Lower lobe of right lung (tissue), 2 donors: ENCODE measurements around the gene DOK4. TPM values are rescaled to one million over a fixed set of nuclear protein-coding genes. Genes with fewer than 3 reads are reported as not detected.

Experiments
- ATAC-seq, 2 donors: fragments of 200-7000 bp; cut with Tn5 transposase; one replicate each; pipeline ENCODE4 v1.9.1; 2020 to 2022; ENCODE audit warnings: mild to moderate bottlenecking in 2 of 2, moderate library complexity in 2 of 2
- DNase-seq: peaks from one replicate; pipeline ENCODE4 v3.0.0-alpha.2; 2020
- H3K27ac ChIP-seq: fragments of 200-600 bp; one replicate; pipeline ENCODE4 v1.8.0; 2022
- H3K27me3 ChIP-seq: fragments of 200-600 bp; one replicate; pipeline ENCODE4 v1.8.0; 2022; ENCODE audit warnings: low read depth
- H3K36me3 ChIP-seq: fragments of 200-600 bp; one replicate; pipeline ENCODE4 v1.8.0; 2022; ENCODE audit warnings: mild to moderate bottlenecking
- H3K4me1 ChIP-seq: fragments of 200-600 bp; one replicate; pipeline ENCODE4 v1.8.0; 2022
- H3K4me3 ChIP-seq: fragments of 200-600 bp; one replicate; pipeline ENCODE4 v1.8.0; 2022; ENCODE audit warnings: mild to moderate bottlenecking
- H3K9me3 ChIP-seq: fragments of 200-600 bp; one replicate; pipeline ENCODE4 v1.8.0; 2022
- CTCF ChIP-seq: fragments of 200-600 bp; IDR thresholded peaks from one replicate; pipeline ENCODE4 v1.8.0; 2022; ENCODE audit warnings: antibody characterized with exemption, mild to moderate bottlenecking
- intact Hi-C: fragments of 100-400 bp; cut with DNase I; formaldehyde crosslinking; loops from one replicate; pipeline ENCODE4 v1.11.0; 2022
- total RNA-seq: library from RNA; stranded (reverse); fragmentation: NEBNext Ultra II Directional; extraction: Animal tissue kit (Norgen Biotek cat#: 25700); gene quantifications from one replicate; pipeline ENCODE4 v1.2.1, GENCODE V29; 2021
- donor health status: DM: no; HTN: yes; CAD: no; lungs with severe emphysema.

DOK4 gene
- total RNA-seq, 1 donor from 2014 or later, result 57.3 TPM

DNA sequence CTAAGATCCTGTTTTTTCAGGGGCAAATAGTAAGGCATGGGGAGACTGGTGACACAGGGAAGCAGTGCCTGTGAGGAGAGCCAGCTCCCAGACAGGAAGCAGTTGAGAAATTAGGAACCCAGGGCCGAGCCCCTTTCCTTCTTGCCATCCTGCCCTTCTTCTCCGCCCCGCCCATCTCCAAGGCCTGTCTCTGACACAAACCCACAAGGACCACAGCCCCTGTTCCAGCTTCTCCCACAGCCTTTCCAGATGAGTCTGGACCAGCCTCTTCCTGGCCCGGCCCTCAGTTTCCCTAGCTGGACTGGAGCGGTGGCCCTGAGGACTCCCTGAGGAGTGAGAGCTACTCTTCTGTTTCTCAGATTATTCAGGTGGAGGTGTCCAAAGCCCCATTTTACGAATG lies 40.2 kb upstream of the DOK4 start:
- TF ChIP-seq CTCF, result no peak
- no peak for DNase-seq
- Histone ChIP-seq H3K4me1 (peaks cover 22% of the 10 kb centered on the region), H3K4me3 (no peak overlapping the region), H3K27ac (no peak overlapping the region), H3K9me3 (no peaks in the 10 kb centered on the region), H3K36me3 (no peaks in the 10 kb centered on the region), H3K27me3 (no peaks in the 10 kb centered on the region)
- ATAC-seq, result no peak
- intact Hi-C loops, result no loop called here

GRCh38 chr16:57525761-57526160 lies 39.5 kb upstream of the DOK4 start:
- no peak for TF ChIP-seq CTCF
- DNase-seq, result no peak
- peak in 1 of 2 donors; percentile 48 for ATAC-seq
- no peaks in the 10 kb centered on the region for H3K9me3 ChIP-seq
- H3K4me3 ChIP-seq, result no peak overlapping the region
- peaks cover 17% of the 10 kb centered on the region for H3K4me1 ChIP-seq
- H3K27ac ChIP-seq, result no peak overlapping the region
- intact Hi-C loops, result no loop called here
- no peaks in the 10 kb centered on the region for H3K36me3 ChIP-seq
- no peaks in the 10 kb centered on the region for H3K27me3 ChIP-seq

DNA sequence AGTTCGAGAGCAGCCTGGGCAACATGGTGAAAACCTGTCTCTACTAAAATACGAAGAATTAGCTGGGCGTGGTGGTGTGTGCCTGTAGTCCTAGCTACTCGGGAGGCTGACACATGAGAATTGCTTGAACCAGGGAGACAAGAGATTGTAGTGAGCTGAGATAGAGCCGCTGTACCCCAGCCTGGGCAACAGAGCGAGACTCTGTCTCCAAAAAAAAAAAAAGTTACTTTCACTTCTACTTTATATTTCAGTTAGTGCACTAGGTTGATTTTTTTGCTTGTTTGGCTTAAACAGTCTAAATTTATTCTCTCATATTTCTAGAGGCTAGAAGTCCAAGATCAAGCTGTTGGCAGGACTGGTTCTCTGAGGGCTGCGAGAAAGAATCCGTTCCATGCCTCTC lies 36.7 kb upstream of the DOK4 start:
- peaks cover 7% of the 10 kb centered on the region for H3K36me3 ChIP-seq
- no peak overlapping the region for H3K4me3 ChIP-seq
- no peak overlapping the region for H3K27ac ChIP-seq
- ATAC-seq (no peak), DNase-seq (no peak)
- peaks cover 9% of the 10 kb centered on the region for H3K4me1 ChIP-seq
- no peaks in the 10 kb centered on the region for H3K9me3 ChIP-seq
- intact Hi-C loops, result no loop called here
- TF ChIP-seq CTCF, result no peak
- no peaks in the 10 kb centered on the region for H3K27me3 ChIP-seq

- H3K36me3 ChIP-seq, result peaks cover 10% of the 10 kb centered on the region
- peak; percentile 80 to 90 for ATAC-seq
- no peak overlapping the region for H3K27ac ChIP-seq
- TF ChIP-seq CTCF, result peak; percentile 98
- peaks cover 15% of the 10 kb centered on the region for H3K4me1 ChIP-seq
- H3K27me3 ChIP-seq, result no peaks in the 10 kb centered on the region
- H3K9me3 ChIP-seq, result no peaks in the 10 kb centered on the region
- peak; percentile 85 for DNase-seq
- no peak overlapping the region for H3K4me3 ChIP-seq
- intact Hi-C loops, result no loop called here
Measured at GRCh38 chr16:57519796-57520360, 33.6 kb upstream of the DOK4 start.

GRCh38 chr16:57518922-57519321 lies 32.6 kb upstream of the DOK4 start:
- no peak for TF ChIP-seq CTCF
- no peaks in the 10 kb centered on the region for H3K27me3 ChIP-seq
- no peak for ATAC-seq
- peaks cover 25% of the 10 kb centered on the region for H3K4me1 ChIP-seq
- H3K9me3 ChIP-seq, result no peaks in the 10 kb centered on the region
- peaks cover 10% of the 10 kb centered on the region for H3K36me3 ChIP-seq
- H3K27ac ChIP-seq, result no peak overlapping the region
- H3K4me3 ChIP-seq, result no peak overlapping the region
- intact Hi-C loops, result no loop called here
- no peak for DNase-seq
